ENCODE measurements around the gene CDH16.
"Not testable (repeated sequence)": the region's sequence is repeated elsewhere in the genome, so short reads cannot be mapped to it uniquely, and the experiment has no call there.

Gene CDH16

DNA sequence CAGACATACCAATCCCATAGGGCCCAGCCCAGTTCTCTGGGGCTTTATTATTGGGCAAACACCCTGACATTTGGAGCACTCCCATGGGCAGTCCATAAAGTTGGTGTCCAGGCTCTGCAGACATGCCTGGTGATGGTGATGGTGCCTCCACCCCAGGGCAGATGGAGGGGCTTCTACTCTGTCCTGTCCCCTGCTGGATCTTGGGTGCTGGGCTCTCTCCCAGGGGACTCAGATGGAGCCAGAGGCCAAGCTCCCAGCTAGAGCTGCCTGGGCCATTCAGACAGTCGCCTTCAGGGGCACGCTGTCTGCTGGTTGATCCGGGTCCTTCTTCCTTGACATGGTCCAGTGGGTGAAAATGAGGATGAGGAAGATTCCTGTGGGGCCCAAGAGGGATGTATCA, 10.6 kb downstream of the CDH16 start:
- FAIRE-seq, result no peak

DNA sequence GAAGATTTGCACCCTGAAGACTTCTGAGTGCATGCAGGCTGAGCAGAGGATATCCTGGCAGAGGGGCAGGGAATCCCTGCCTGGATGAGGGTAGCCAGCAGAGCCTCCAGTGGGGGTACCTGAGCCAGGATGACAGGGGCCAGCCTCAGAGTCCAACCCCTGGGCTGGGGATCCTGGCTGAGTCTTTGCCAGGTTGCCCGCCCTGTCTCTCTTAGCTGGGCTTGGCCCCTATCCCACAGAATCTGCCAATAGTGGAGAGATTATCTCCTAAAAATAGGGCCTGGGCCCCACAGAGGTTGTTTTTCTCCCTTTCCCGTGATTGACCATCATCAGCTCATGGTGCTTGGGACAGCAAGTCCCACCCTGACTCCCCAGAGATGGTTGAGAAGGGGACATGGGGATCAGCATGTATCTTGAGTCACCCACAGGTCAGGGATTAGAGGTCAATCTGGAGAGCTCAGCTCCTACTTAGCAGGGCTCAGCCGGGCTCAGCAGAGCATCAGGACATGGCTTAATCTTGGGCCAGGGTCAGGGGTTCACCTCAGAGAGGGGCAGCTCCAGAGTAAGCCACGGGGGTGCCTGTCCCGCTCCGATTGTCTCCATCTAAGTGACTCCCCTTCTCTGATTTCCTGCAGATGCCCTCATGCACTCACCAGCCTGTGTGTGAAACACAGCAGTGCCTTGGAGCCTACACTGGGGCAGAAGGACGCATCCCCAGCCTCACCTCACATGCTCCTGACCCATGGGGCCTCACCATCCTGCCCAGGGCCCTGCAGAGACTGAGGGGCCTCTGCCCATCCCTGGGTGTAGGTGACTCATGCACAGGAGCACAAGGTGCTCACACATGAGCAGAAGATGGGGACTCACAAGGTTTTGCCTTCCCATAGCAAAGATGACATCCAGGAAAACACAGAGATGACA, 11.5 kb downstream of the CDH16 start:
- FAIRE-seq, result no peak

DNA sequence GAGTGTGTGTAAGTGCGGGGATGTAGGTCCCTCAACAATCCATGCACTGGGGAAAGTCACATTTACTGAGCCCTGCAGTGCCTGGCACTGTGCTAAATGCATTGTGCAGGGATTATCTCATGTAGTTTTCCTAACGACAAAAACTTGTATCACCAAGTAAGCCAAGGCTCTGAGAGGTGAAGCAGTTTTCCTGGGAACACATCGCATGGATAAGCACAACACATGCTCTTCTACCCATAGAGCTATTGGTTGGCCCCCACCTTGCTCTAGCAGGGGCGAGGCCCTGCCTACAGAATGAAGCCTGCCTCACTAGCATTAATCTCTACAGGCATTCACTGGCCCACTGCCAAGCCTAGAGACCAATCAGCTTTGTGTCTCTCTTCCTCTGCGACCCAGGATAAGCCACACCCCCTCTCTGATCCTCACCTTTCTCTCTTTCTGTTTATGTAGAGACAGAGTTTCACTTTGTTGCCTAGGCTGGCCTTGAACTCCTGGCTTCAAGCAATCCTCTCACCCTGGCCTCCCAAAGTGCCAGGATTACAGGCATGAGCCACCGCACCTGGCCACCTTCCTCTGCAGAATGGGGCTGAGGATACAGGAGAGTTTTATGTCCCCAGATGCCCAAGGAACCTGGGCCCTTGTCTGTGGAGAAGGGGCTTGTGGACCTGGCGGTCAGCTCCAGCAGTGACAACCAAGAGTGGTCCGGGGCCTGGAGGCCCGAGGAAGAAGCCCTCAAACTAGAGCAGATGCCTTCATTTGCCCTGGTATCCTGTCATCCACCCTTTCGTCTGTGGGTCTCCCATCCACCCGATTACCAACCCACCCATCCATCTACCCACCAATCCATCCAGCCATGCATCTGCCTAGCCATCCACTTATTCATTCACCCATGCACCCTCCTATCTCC, 12.8 kb downstream of the CDH16 start:
- FAIRE-seq, result no peak

GRCh38 chr16:66904846-66905632, 13.6 kb downstream of the CDH16 start:
- FAIRE-seq, result no peak

GRCh38 chr16:66904428-66904845, 14.2 kb downstream of the CDH16 start:
- no peak for FAIRE-seq

- no peak for FAIRE-seq
These were observed 14.9 kb downstream of the CDH16 start for GRCh38 chr16:66903544-66904427.

DNA sequence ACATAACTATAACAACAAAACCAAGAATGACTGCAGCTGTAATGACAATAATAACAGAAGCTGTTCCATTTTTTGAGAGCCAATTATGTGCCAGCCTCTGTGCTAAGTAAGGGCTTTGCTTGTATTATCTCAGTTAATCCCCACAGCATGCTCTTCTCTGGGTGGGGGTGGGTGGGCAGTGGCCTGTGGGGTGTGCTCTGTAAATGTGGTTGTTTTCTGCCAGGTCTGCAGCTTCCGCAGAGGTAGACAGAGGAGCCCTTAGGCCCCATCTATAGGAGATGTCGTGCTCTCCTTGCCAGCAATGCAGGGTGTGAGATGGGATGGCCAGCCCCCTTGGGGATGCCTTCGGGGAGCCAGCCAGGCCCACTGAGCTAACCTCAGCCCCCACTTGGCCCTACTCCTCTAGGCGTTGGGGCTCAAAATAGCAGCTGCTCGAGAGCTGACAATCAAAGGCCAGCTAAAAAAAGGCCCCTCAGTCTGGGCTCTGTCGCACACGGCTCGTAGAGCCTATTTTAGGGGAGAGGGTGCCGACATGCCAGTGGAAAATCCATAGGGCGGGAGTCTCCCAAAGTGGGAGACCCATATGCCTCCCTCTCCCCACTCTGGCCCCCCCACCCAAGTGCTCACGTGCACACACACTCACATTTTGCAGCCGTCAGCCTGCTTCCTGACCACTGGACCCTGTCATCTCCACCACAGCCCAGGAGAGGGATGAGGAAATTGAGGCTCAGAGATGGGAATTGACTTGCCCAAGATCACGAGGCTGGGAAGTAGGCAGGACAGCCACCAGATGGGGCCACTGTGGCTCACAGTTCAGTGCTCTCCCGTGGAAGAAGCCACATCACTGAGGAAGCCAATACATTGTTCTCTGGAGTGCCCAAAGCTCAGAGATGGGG, 15.8 kb downstream of the CDH16 start:
- FAIRE-seq, result no peak

DNA sequence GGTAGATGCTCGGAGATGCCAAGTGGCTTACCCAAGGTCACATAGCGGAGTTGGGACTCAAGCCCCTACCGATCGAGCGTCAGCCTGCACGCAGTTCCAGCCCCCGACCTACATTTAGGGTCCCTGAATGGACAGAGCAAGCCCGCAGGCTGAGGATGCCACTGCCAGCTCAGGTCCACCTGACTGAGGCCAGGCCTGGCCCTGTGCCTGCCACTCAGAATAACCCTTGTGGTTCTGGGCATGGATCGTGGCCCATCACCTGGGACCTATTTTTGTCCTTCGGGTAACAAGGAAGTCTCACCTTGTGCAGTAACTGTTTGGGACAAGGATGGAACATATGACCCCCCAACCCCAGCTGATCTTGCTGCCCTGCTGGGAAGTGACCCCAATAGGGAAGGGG, 17.1 kb downstream of the CDH16 start:
- no peak for FAIRE-seq

GRCh38 chr16:66900721-66901441, 17.8 kb downstream of the CDH16 start:
- FAIRE-seq, result no peak

GRCh38 chr16:66899945-66900710, 18.6 kb downstream of the CDH16 start:
- no peak for FAIRE-seq

DNA sequence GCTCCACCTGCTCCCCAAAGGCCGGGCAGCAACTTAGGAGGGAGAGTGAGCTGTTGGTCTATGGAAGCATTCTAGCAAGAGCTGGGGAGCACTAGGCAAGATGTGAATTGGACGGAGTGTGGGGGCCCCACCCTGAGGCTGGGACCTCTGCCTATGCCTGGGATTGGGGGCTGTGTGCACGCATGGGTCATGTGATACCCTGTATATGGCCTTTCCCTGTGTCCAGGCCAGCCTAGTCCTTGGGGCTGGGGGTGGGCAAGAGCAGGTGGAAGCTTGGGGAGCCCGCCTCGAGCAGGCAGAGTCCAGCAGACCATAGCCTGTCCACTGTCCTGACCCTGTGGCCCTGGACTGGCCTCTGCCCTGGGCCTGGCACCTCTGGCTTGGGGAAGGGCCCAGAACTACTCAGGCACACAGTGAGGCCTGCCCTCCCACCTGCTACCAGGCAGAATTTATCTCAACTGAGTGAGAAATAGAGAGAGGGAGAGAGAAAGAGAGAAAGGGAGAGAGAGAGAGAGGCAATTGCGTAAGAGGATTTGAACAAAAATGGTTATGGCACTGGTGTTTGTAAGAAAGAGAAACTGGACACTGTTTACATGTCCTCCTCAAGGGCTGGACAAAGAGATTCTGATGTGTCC, 19.3 kb downstream of the CDH16 start:
- no peak for FAIRE-seq

DNA sequence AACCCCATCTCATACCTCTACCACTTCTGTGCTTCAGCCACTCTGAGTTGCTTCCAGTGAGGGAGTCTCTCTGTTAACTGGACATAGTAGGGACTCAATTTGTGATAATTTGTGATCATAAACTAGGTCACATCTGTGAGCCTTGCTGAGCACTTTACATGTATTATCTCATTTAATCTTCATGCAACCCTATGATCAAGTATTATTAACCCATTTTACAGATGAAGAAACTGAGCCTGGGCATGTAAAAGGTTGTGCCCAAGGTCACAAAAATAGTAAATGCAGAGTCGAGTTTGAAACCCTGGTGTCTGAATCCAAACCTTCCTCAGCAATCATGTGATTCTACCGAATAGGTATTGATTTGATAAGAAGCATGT, 19.8 kb downstream of the CDH16 start:
- FAIRE-seq, result no peak

DNA sequence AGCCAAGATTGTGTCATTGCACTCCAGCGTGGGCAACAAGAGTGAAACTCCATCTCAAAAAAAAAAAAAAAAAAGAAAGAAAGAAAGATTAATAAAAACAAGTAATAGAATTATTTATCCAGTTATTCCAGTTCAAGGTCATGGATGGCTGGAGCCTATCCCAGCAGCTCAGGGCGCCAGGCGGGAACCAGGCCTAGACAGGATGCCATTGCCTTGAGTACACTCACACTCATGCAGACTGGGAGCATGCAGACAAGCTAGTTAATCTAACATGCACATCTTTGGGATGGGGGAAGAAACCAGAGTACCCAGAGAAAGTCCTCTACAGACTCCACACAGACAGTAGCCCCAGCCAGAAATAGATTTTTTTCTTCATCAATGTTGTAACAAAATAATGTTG, 20.5 kb downstream of the CDH16 start:
- no peak for FAIRE-seq

DNA sequence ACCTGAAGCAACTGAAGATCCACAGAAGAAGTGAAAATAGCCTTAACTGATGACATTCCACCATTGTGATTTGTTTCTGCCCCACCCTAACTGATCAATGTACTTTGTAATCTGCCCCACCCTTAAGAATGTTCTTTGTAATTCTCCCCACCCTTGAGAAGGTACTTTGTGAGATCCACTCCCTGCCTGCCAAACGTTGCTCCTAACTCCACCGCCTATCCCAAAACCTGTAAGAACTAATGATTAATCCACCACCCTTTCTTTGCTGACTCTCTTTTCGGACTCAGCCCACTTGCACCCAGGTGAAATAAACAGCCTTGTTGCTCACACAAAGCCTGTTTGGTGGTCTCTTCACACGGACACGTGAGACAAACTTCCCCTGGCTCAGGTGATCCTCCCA, 22.0 kb downstream of the CDH16 start:
- not testable (repeated sequence) for FAIRE-seq

DNA sequence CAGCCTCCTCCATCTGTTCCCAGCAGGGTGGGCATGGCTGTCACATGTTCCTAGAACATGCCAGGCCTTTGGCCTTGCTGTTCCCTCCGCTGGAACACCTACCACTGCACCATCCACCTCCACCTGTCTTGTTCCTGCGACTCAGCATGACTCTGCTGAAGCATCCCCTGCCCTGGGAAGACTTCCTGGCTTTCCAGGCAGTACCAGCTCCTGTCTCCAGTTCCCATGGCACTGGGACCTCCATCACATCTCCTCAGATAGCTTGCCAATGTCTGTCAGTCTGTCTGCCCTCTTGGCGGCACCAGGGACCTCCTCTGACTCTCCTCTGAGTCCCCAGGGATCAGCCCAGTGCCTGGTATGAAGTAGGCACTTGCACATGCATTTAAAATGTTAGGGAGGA, 22.7 kb downstream of the CDH16 start:
- no peak for FAIRE-seq

GRCh38 chr16:66895689-66895979, 23.1 kb downstream of the CDH16 start:
- no peak for FAIRE-seq

DNA sequence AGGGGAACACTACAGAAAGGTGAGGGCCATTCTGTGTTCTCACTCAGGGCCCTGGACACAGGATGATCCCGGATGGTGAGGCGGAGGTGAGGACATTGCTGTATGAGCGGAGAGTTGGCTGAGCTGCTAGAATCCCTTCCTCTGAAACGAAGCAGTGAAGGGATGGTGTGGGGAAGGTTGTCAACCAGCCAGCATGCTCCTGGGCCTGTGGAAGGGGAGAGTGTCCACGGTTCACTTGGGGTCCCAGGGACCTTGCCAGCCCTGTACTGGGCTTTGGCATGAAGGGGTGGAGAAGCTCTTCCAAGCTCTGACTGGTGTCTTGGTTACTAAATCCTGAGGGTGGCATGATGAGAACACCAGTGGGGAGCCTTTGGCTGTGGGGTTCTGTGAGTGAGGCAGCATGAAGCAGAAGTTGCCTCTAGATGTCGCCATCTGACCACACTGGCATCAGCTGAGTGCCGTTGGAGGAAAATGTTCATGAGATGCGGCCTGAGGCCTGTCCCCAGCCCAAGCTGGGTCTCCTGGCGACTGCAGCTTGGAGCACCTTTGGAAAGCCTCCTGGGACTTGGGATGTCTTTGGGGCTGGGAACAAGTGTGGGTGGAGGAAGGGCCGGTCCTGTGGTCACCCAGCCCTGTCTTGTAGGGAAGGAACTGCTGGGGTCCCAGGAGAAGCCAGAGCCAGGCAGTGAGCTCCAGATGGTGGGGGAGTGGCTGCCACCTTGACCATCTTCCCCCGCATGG, 23.6 kb downstream of the CDH16 start:
- no peak for FAIRE-seq

GRCh38 chr16:66894055-66894454, 24.6 kb downstream of the CDH16 start:
- FAIRE-seq, result no peak

All from TTC549 (cell line).